Thoracic aorta (tissue), 2 donors: ENCODE data around the gene SNAPC4. TPM values are rescaled to one million over a fixed set of nuclear protein-coding genes. Genes with fewer than 3 reads are reported as not detected.

Experiments used
- ATAC-seq: fragments of 150-250 bp; one replicate; pipeline ENCODE4 v1.8.0; 2017; ENCODE audit warnings: low read depth; ENCODE audit not compliant: insufficient number of reproducible peaks, low FRiP score
- DNase-seq: peaks from one replicate; pipeline ENCODE4 v3.0.0-alpha.2; 2020; ENCODE audit warnings: low spot score
- H3K27ac ChIP-seq, 2 donors: fragments of 200-600 bp; sonication (generic); 1 replicate in 1 of 2; 2 replicates in 1 of 2; pipeline ENCODE4 v1.5.1; 2016; ENCODE audit warnings: mild to moderate bottlenecking in 2 of 2, moderate library complexity in 2 of 2
- H3K27me3 ChIP-seq: fragments of 200-600 bp; sonication (generic); replicated peaks from 2 replicates; pipeline ENCODE4 v1.6.0; 2016; ENCODE audit warnings: mild to moderate bottlenecking; ENCODE audit not compliant: insufficient read depth
- H3K36me3 ChIP-seq: fragments of 200-600 bp; sonication (generic); one replicate; pipeline ENCODE4 v1.5.1; 2016
- H3K4me1 ChIP-seq, 2 donors: fragments of 200-600 bp; sonication (generic); 1 replicate in 1 of 2; 2 replicates in 1 of 2; pipeline versions ENCODE4 v1.5.1 to v1.6.0; 2016; ENCODE audit warnings: low read depth in 2 of 2, mild to moderate bottlenecking in 1 of 2; ENCODE audit not compliant: control insufficient read depth in 1 of 2
- H3K4me3 ChIP-seq: fragments of 200-600 bp; sonication (generic); 2 replicates; pipeline ENCODE4 v1.5.1; 2016; ENCODE audit warnings: mild to moderate bottlenecking
- H3K9me3 ChIP-seq: fragments of 200-600 bp; sonication (generic); 2 replicates; pipeline ENCODE4 v1.5.1; 2016
- CTCF ChIP-seq: fragments of 200-600 bp; sonication (generic); IDR thresholded peaks from one replicate; pipeline ENCODE4 v1.5.1; 2019; ENCODE audit warnings: antibody characterized with exemption
- total RNA-seq, 2 donors: library from RNA; depleted of rRNA; stranded (reverse); fragments of >200 nt; gene quantifications; one replicate each; pipeline versions ENCODE4 v1.1.0 to v1.2.3, GENCODE V29; 2016

Gene SNAPC4
- total RNA-seq, 2 donors from 2014 or later = 8.0 to 8.5 TPM

- Histone ChIP-seq H3K36me3 (peaks cover 64% of the 10 kb centered on the region), H3K27ac (no peak overlapping the region), H3K9me3 (no peaks in the 10 kb centered on the region), H3K4me3 (no peak overlapping the region), H3K4me1 (no peaks in the 10 kb centered on the region), H3K27me3 (no peaks in the 10 kb centered on the region)
- no peak for TF ChIP-seq CTCF
- DNase-seq = no peak
- no peak for ATAC-seq
These were observed 8.0 kb downstream of the SNAPC4 start for GRCh38 chr9:136391737-136392537.

GRCh38 chr9:136389396-136389795 lies 10.6 kb downstream of the SNAPC4 start:
- no peaks in the 10 kb centered on the region for H3K4me1 ChIP-seq
- H3K27me3 ChIP-seq = no peaks in the 10 kb centered on the region
- no peak overlapping the region for H3K27ac ChIP-seq
- DNase-seq (no peak), ATAC-seq (no peak)
- no peaks in the 10 kb centered on the region for H3K9me3 ChIP-seq
- peaks cover 42% of the 10 kb centered on the region for H3K36me3 ChIP-seq
- no peak for TF ChIP-seq CTCF
- H3K4me3 ChIP-seq = no peak overlapping the region

DNA sequence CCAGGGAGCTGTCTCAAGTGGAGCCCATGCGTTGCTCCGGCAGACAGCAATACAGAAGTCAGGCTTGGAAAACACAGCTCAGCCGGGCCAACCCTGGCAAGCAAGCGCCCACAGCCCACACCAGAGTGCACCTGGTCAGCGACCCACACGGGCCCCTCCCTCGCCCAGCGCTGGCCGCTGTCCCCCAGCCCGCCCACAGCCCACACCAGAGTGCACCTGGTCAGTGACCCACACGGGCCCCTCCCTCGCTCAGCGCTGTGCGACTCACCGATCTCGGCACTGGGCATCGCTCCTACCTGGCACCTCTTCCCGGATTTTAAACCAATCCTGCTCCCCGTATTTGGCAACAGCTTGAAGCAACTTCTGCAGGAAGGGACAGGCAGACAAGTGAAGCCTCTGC lies 12.8 kb downstream of the SNAPC4 start:
- H3K27ac ChIP-seq = no peak overlapping the region
- peaks cover 38% of the 10 kb centered on the region for H3K36me3 ChIP-seq
- no peak for TF ChIP-seq CTCF
- no peaks in the 10 kb centered on the region for H3K4me1 ChIP-seq
- H3K4me3 ChIP-seq = no peak overlapping the region
- no peak for ATAC-seq
- DNase-seq = no peak
- no peaks in the 10 kb centered on the region for H3K27me3 ChIP-seq
- no peaks in the 10 kb centered on the region for H3K9me3 ChIP-seq

DNA sequence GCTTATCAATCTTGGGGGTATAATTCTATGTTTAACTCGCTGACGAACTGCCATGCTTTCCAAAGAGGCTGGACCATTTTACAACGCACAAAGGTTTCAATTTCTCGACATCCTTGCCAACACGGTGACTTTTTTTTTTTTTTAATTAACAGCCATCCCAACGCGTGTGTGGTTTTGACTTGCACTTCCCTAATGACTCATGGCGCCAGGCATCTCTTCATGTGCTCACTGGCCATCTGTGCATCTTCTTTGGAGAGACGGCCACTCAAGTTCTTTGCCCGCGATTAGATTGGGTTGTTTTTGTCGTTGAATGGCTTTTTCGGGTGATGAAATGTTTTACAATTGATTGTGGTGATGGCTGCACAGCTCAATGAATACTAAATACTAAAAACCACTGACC lies 14.0 kb downstream of the SNAPC4 start:
- DNase-seq (no peak), ATAC-seq (no peak)
- H3K4me3 ChIP-seq = no peak overlapping the region
- no peak for TF ChIP-seq CTCF
- no peak overlapping the region for H3K27ac ChIP-seq
- no peaks in the 10 kb centered on the region for H3K27me3 ChIP-seq
- peaks cover 39% of the 10 kb centered on the region for H3K36me3 ChIP-seq
- H3K9me3 ChIP-seq = no peaks in the 10 kb centered on the region
- no peaks in the 10 kb centered on the region for H3K4me1 ChIP-seq

- no peak for ATAC-seq
- H3K9me3 ChIP-seq = no peaks in the 10 kb centered on the region
- H3K4me3 ChIP-seq = no peak overlapping the region
- peaks cover 40% of the 10 kb centered on the region for H3K36me3 ChIP-seq
- H3K4me1 ChIP-seq = no peaks in the 10 kb centered on the region
- H3K27me3 ChIP-seq = no peaks in the 10 kb centered on the region
- no peak for TF ChIP-seq CTCF
- no peak for DNase-seq
- H3K27ac ChIP-seq = no peak overlapping the region
These were observed 15.0 kb downstream of the SNAPC4 start for GRCh38 chr9:136385015-136385414.
